ENCODE results near the gene CRISP1.

Gene CRISP1

DNA sequence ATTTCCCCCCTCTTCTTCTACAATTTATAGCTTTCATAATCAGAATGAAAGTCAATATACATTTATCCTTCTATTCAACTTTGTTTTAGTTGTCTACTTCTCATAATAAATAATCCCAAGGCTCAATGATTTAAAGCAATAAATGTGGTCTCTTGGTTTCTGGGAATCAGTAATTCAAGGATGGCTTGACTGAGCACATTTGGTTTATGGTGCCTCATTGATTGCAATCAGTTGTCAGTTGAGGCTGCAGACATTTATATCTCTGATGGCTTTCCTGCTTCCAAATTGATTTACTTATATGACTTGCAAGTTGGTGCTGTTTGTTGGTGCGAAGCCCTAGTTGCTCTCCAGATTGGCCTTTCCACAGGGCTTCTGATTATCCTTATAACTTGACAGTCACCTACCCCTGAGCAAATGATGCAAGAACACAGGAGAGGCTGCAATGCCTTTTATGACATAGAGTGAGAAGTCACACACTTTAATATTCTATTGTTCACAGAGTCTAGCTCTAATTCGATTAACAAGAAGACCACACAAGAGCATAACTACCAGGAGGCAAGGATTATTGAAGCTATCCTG, 2.7 kb upstream of the CRISP1 start:
- ATAC-seq, result no peak
- no peak for TF ChIP-seq BACH2 (CRISPR knock-in tag; IDR thresholded peaks at IDR 0.05; ENCODE audit: borderline replicate concordance)
- TF ChIP-seq, protein P1, sequence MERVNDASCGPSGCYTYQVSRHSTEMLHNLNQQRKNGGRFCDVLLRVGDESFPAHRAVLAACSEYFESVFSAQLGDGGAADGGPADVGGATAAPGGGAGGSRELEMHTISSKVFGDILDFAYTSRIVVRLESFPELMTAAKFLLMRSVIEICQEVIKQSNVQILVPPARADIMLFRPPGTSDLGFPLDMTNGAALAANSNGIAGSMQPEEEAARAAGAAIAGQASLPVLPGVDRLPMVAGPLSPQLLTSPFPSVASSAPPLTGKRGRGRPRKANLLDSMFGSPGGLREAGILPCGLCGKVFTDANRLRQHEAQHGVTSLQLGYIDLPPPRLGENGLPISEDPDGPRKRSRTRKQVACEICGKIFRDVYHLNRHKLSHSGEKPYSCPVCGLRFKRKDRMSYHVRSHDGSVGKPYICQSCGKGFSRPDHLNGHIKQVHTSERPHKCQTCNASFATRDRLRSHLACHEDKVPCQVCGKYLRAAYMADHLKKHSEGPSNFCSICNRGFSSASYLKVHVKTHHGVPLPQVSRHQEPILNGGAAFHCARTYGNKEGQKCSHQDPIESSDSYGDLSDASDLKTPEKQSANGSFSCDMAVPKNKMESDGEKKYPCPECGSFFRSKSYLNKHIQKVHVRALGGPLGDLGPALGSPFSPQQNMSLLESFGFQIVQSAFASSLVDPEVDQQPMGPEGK (CRISPR knock-in tag; IDR thresholded peaks at IDR 0.05; ENCODE audit: borderline replicate concordance), result no peak
- no peak for TF ChIP-seq SNAI2 (CRISPR knock-in tag; IDR thresholded peaks at IDR 0.05)

DNA sequence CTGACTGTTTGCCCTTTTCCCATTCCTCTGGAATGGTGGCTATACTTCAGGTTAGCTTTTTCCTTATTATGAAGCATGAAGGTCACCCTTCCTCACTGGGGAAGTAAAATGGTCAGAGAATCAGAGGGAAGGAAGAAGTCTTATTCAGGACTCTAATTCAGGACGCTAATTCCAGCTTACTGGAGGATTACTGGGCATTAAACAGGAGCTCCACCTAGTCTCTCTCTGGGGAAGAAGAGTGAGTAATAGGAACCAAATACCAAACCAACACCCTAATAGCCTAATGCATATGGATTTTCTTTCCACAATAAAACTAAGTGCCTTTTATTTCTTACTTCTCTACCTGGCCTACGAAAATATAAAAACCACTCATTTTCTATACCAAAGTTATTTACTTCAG, 10.1 kb downstream of the CRISP1 start:
- ATAC-seq, result no peak
- no peak for TF ChIP-seq ISL1 (CRISPR knock-in tag; IDR thresholded peaks at IDR 0.05)
- no peak for TF ChIP-seq ZC3H10 (CRISPR knock-in tag; IDR thresholded peaks at IDR 0.05)
- no peak for TF ChIP-seq CSDC2 (CRISPR knock-in tag; IDR thresholded peaks at IDR 0.05)
- no peak for TF ChIP-seq ZFP3 (CRISPR knock-in tag; IDR thresholded peaks at IDR 0.05)
- no peak for TF ChIP-seq ZNF565 (CRISPR knock-in tag; conservative IDR thresholded peaks at IDR 0.05; ENCODE audit: low read depth)
- TF ChIP-seq, protein P2, sequence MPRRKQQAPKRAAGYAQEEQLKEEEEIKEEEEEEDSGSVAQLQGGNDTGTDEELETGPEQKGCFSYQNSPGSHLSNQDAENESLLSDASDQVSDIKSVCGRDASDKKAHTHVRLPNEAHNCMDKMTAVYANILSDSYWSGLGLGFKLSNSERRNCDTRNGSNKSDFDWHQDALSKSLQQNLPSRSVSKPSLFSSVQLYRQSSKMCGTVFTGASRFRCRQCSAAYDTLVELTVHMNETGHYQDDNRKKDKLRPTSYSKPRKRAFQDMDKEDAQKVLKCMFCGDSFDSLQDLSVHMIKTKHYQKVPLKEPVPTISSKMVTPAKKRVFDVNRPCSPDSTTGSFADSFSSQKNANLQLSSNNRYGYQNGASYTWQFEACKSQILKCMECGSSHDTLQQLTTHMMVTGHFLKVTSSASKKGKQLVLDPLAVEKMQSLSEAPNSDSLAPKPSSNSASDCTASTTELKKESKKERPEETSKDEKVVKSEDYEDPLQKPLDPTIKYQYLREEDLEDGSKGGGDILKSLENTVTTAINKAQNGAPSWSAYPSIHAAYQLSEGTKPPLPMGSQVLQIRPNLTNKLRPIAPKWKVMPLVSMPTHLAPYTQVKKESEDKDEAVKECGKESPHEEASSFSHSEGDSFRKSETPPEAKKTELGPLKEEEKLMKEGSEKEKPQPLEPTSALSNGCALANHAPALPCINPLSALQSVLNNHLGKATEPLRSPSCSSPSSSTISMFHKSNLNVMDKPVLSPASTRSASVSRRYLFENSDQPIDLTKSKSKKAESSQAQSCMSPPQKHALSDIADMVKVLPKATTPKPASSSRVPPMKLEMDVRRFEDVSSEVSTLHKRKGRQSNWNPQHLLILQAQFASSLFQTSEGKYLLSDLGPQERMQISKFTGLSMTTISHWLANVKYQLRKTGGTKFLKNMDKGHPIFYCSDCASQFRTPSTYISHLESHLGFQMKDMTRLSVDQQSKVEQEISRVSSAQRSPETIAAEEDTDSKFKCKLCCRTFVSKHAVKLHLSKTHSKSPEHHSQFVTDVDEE (CRISPR knock-in tag; IDR thresholded peaks at IDR 0.05), result no peak
- no peak for TF ChIP-seq BACH2 (CRISPR knock-in tag; IDR thresholded peaks at IDR 0.05; ENCODE audit: borderline replicate concordance)
- TF ChIP-seq PPARA (CRISPR knock-in tag; IDR thresholded peaks at IDR 0.05; ENCODE audit: borderline replicate concordance), result no peak
- no peak for TF ChIP-seq SNAI2 (CRISPR knock-in tag; IDR thresholded peaks at IDR 0.05)
- TF ChIP-seq ZFP30 (CRISPR knock-in tag; IDR thresholded peaks at IDR 0.05), result no peak
- no peak for TF ChIP-seq RARB (CRISPR knock-in tag; IDR thresholded peaks at IDR 0.05)
- no peak for TF ChIP-seq ESRRG (CRISPR knock-in tag; IDR thresholded peaks at IDR 0.05)
- no peak for TF ChIP-seq ZNF8 (CRISPR knock-in tag; IDR thresholded peaks at IDR 0.05)
- no peak for TF ChIP-seq POU6F1 (CRISPR knock-in tag; IDR thresholded peaks at IDR 0.05; ENCODE audit: borderline replicate concordance, low read depth)
- TF ChIP-seq, protein P3, sequence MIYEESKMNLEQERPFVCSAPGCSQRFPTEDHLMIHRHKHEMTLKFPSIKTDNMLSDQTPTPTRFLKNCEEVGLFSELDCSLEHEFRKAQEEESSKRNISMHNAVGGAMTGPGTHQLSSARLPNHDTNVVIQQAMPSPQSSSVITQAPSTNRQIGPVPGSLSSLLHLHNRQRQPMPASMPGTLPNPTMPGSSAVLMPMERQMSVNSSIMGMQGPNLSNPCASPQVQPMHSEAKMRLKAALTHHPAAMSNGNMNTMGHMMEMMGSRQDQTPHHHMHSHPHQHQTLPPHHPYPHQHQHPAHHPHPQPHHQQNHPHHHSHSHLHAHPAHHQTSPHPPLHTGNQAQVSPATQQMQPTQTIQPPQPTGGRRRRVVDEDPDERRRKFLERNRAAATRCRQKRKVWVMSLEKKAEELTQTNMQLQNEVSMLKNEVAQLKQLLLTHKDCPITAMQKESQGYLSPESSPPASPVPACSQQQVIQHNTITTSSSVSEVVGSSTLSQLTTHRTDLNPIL (CRISPR knock-in tag; IDR thresholded peaks at IDR 0.05; ENCODE audit: low read depth), result no peak
- TF ChIP-seq TOX (CRISPR knock-in tag; IDR thresholded peaks at IDR 0.05; ENCODE audit: borderline replicate concordance), result no peak

GRCh38 chr6:49855221-49855620, 11.1 kb downstream of the CRISP1 start:
- no peak for ATAC-seq
- TF ChIP-seq POU6F1 (CRISPR knock-in tag; IDR thresholded peaks at IDR 0.05; ENCODE audit: borderline replicate concordance, low read depth), result no peak
- TF ChIP-seq ZFP30 (CRISPR knock-in tag; IDR thresholded peaks at IDR 0.05), result no peak
- TF ChIP-seq PPARA (CRISPR knock-in tag; IDR thresholded peaks at IDR 0.05; ENCODE audit: borderline replicate concordance), result no peak
- TF ChIP-seq CSDC2 (CRISPR knock-in tag; IDR thresholded peaks at IDR 0.05), result no peak
- TF ChIP-seq ESRRG (CRISPR knock-in tag; IDR thresholded peaks at IDR 0.05), result no peak
- TF ChIP-seq BACH2 (CRISPR knock-in tag; IDR thresholded peaks at IDR 0.05; ENCODE audit: borderline replicate concordance), result no peak
- TF ChIP-seq ISL1 (CRISPR knock-in tag; IDR thresholded peaks at IDR 0.05), result no peak
- TF ChIP-seq, protein P2 (CRISPR knock-in tag; IDR thresholded peaks at IDR 0.05), result no peak
- TF ChIP-seq, protein P1 (CRISPR knock-in tag; IDR thresholded peaks at IDR 0.05; ENCODE audit: borderline replicate concordance), result no peak
- TF ChIP-seq OSR1 (CRISPR knock-in tag; IDR thresholded peaks at IDR 0.05), result no peak
- TF ChIP-seq TCF4 (CRISPR knock-in tag; IDR thresholded peaks at IDR 0.05; ENCODE audit: borderline replicate concordance), result no peak
- TF ChIP-seq, protein P4, sequence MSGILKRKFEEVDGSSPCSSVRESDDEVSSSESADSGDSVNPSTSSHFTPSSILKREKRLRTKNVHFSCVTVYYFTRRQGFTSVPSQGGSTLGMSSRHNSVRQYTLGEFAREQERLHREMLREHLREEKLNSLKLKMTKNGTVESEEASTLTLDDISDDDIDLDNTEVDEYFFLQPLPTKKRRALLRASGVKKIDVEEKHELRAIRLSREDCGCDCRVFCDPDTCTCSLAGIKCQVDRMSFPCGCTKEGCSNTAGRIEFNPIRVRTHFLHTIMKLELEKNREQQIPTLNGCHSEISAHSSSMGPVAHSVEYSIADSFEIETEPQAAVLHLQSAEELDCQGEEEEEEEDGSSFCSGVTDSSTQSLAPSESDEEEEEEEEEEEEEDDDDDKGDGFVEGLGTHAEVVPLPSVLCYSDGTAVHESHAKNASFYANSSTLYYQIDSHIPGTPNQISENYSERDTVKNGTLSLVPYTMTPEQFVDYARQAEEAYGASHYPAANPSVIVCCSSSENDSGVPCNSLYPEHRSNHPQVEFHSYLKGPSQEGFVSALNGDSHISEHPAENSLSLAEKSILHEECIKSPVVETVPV (CRISPR knock-in tag; IDR thresholded peaks at IDR 0.05), result no peak
- TF ChIP-seq ARNTL (CRISPR knock-in tag; IDR thresholded peaks at IDR 0.05; ENCODE audit: borderline replicate concordance, low read depth), result no peak
